BJ (cell line): Measurements from ENCODE around the gene CYB5R4. TPM values are rescaled to one million over a fixed set of nuclear protein-coding genes. Genes with fewer than 3 reads are reported as not detected.

Experiments
- CTCF ChIA-PET: fragments of 350-600 bp; formaldehyde crosslinking; extraction: SDS; loops from one replicate; lab custom pipeline; 2021; ENCODE audit warnings: antibody characterized with exemption, inconsistent platforms; lab: Yijun Ruan, JAX
- POLR2A ChIA-PET: fragments of 300-600 bp; sonication (Branson Sonifier 250); formaldehyde crosslinking; extraction: SDS; loops from one replicate; lab custom pipeline; 2021; ENCODE audit warnings: antibody characterized with exemption; lab: Charles Lee
- DNase-seq: peaks from one replicate; pipeline ENCODE4 v3.0.0-alpha.2; 2011; ENCODE audit warnings: low read depth
- H3K27me3 ChIP-seq: 2 replicates; pipeline ENCODE4 v1.6.0; 2011; ENCODE audit warnings: low read length; ENCODE audit not compliant: control insufficient read depth, insufficient read depth
- H3K36me3 ChIP-seq: 2 replicates; pipeline ENCODE4 v1.5.1; 2011; ENCODE audit warnings: low read length; ENCODE audit not compliant: control insufficient read depth, insufficient read depth
- H3K4me3 ChIP-seq: 2 replicates; pipeline ENCODE4 v1.5.1; 2011; ENCODE audit warnings: low read depth, mild to moderate bottlenecking, control low read depth, low read length
- polyA plus RNA-seq: library from polyadenylated mRNA; depleted of rRNA; stranded (reverse); fragments of >200 nt; gene quantifications from 2 replicates; pipeline ENCODE4 v1.2.3, GENCODE V29; 2011
- TF ChIP-seq, protein P1 (sequence below): IDR thresholded peaks from 2 replicates; pipeline ENCODE4 v1.5.1; 2011; ENCODE audit warnings: low read depth, mild to moderate bottlenecking, control low read depth, inconsistent platforms, low read length, moderate library complexity; ENCODE audit not compliant: insufficient read depth

CYB5R4 gene
- polyA plus RNA-seq, 1 experiment: 2.7 TPM

DNA sequence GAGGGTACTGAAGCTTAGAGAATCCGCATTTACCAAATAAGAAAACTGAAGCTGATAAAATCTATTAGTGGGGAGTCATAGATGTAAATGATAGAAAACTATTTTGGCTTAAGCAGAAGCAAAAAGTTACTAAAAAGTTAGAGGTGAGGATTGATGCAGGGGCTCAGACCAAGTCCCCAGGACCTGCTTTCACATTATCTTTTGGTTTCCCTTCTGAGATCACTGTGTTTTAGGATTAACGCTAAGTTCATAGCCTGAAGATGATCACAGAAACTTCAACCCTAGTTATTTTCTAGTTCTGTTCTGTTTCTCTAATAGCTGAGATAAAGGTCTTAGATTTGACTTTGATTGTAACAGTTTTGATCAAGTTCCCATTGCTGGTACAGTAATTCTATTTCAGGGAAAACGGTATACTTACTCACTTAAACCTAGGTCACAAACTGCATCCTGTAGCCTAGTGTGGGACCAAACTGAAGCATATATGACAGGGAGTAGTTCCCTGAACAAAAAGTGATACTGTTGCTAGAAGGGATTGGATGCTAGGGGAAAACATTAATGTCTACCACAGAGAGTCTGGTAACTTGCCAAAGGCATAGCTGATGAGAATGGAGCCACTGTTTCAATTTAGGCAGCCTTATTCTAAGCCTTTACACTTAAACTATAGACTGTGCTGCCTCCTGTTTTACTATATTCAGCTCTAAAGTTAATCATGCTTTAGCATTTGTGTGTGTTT, 13.1 kb downstream of the CYB5R4 start:
- ChIA-PET POLR2A (no interaction called here), CTCF (interaction anchor here (1.4 kb wide), 1 partner anchor 13 kb away, joined by 4 read pairs; no protein-coding TSS in a partner anchor)
- no peak for DNase-seq
- TF ChIP-seq, protein P1, sequence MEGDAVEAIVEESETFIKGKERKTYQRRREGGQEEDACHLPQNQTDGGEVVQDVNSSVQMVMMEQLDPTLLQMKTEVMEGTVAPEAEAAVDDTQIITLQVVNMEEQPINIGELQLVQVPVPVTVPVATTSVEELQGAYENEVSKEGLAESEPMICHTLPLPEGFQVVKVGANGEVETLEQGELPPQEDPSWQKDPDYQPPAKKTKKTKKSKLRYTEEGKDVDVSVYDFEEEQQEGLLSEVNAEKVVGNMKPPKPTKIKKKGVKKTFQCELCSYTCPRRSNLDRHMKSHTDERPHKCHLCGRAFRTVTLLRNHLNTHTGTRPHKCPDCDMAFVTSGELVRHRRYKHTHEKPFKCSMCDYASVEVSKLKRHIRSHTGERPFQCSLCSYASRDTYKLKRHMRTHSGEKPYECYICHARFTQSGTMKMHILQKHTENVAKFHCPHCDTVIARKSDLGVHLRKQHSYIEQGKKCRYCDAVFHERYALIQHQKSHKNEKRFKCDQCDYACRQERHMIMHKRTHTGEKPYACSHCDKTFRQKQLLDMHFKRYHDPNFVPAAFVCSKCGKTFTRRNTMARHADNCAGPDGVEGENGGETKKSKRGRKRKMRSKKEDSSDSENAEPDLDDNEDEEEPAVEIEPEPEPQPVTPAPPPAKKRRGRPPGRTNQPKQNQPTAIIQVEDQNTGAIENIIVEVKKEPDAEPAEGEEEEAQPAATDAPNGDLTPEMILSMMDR: no peak
- Histone ChIP-seq H3K27me3 (no peaks in the 10 kb centered on the region), H3K4me3 (no peak overlapping the region), H3K36me3 (no peaks in the 10 kb centered on the region)

DNA sequence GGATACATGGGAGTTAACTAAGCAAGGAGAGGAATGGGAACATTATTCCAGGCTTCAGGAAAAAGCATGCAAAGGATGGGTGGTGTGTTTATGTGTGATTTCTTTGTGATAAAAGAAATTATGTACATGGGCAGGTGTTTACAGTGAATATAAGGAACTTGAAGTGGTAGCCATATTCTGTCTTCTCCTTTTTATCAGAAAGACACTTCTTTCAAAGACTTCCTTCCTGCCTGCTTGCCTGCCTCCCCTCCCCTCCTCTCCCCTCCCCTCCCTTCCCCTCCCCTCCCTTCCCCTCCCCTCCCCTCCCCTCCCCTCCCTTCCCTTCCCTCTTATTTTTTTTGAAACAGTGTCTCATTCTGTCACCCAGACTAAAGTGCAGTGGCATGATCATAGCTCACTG, 14.4 kb downstream of the CYB5R4 start:
- CTCF ChIA-PET: no interaction called here
- TF ChIP-seq, protein P1: no peak
- Histone ChIP-seq H3K27me3 (no peaks in the 10 kb centered on the region), H3K4me3 (no peak overlapping the region), H3K36me3 (no peaks in the 10 kb centered on the region)
- no peak for DNase-seq
- POLR2A ChIA-PET: no interaction called here

DNA sequence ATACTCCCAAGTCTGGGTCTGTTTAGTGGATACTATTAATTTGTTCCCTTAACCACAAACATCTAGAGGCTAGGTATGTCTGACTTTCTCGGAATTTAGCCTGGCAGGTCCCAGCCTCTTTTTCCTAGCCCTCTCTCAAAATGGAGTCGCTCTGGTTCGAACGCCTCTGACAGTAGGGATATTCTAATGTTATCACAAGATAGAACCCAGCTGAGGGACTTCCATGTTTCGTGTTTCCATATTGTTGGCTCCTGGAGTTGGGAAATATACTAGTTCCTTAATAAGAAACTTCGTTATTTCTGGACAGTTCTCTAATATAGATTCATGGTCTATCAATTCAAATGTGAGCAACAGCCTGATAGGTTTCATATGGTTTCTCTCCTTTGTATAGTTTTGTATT, 16.4 kb downstream of the CYB5R4 start:
- Histone ChIP-seq H3K27me3 (no peaks in the 10 kb centered on the region), H3K36me3 (no peaks in the 10 kb centered on the region), H3K4me3 (no peak overlapping the region)
- POLR2A ChIA-PET: no interaction called here
- TF ChIP-seq, protein P1: no peak
- CTCF ChIA-PET: no interaction called here
- DNase-seq: no peak

DNA sequence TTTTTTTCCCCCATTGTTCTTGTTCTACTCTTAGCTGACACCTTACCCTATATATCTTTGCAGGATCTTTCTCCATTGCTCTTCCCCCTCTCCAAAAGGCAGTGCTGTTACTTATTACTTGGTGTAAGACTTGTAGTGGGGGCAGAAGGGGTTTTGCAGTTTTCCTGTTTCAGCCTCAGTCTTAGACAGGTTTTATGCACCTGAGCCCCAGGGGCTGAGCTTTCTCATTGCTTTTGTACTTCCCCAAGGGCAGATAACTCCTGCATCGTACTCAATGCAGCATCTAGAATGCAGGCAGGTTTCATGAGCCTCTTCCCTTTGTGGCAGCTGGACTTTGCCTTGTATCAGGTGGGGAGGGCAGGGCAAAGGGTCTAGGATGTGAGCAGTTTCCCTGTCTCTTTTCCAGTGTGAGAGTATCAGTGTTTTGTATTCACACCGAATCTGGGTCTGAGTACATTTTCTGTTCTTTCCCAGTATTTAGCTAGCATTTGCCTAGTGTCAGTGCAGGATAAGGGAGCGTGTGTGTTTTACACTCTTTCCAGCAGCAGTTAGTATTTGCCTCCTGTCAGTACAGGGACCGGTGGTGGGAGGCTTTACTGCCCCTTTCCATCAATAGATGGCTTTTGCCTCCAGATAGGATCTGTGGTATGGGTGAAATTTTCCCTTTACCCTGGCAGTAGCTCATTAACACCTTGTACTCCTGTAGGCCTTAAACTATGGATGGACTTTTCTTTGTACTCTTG, 19.6 kb downstream of the CYB5R4 start:
- CTCF ChIA-PET: interaction anchor here (0.8 to 3.5 kb wide), 3 partner anchors 268 to 349 kb away, joined by 4 to 11 read pairs (median 7); partner anchors contain the start of gene CEP162
- TF ChIP-seq, protein P1: no peak
- POLR2A ChIA-PET: no interaction called here
- no peaks in the 10 kb centered on the region for H3K36me3 ChIP-seq
- no peaks in the 10 kb centered on the region for H3K27me3 ChIP-seq
- H3K4me3 ChIP-seq: no peak overlapping the region
- no peak for DNase-seq

DNA sequence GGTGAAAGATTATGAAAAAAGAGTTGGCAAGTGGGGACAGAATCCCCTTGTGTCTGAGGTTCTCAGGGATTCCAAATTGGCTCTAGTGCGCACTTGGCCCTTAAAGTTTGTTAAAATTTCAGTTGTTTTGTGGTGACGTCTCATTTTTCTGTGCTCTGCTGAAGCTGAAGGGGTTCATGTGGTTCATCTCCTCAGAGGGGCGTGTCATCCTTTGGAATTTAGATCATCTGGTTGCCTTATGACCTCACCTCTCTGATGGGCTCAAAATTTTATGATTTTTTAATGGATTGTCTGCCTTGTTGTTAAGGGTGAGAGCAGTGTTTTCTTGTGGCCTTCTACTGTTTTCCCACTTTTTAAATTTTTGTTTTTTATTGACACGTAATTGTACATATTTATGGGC, 20.3 kb downstream of the CYB5R4 start:
- Histone ChIP-seq H3K27me3 (no peaks in the 10 kb centered on the region), H3K36me3 (no peaks in the 10 kb centered on the region), H3K4me3 (no peak overlapping the region)
- CTCF ChIA-PET: interaction anchor here (0.7 to 3.5 kb wide), 4 partner anchors 40 to 348 kb away, joined by 3 to 11 read pairs (median 6); partner anchors contain the start of gene CEP162
- TF ChIP-seq, protein P1: no peak
- DNase-seq: no peak
- POLR2A ChIA-PET: no interaction called here
